Stimulated activated memory B cell treated with anti-CD40 and anti-IgM and Interleukin-4, amounts not matched to agents 10 μg/mL and 1 μg/mL and 100 μg/mL, for 72 hours (primary cell): ENCODE results near the gene KCNT1.
"Not testable (repeated sequence)": the region's sequence is repeated elsewhere in the genome, so short reads cannot be mapped to it uniquely, and the experiment has no call there.

Experiments
- ATAC-seq: fragments of 150-1000 bp; cut with Tn5 transposase; 2 replicates; pipeline ENCODE4 v1.10.0; 2021
- H3K27ac Mint-ChIP-seq: one replicate; pipeline ENCODE4 v1.8.0; 2022; ENCODE audit warnings: mild to moderate bottlenecking, mixed read lengths
- H3K27me3 Mint-ChIP-seq: one replicate; pipeline ENCODE4 v1.8.0; 2022; ENCODE audit warnings: mixed read lengths
- H3K36me3 Mint-ChIP-seq: one replicate; pipeline ENCODE4 v1.8.0; 2022; ENCODE audit warnings: mixed read lengths
- H3K4me1 Mint-ChIP-seq: one replicate; pipeline ENCODE4 v1.8.0; 2022; ENCODE audit warnings: mixed read lengths
- H3K4me3 Mint-ChIP-seq: one replicate; pipeline ENCODE4 v1.8.0; 2022; ENCODE audit warnings: mild to moderate bottlenecking, moderate library complexity, mixed read lengths
- H3K9me3 Mint-ChIP-seq: one replicate; pipeline ENCODE4 v1.8.0; 2022; ENCODE audit warnings: mixed read lengths

The KCNT1 gene

GRCh38 chr9:135667463-135668001, 34.5 kb upstream of the KCNT1 start:
- Mint-ChIP-seq H3K9me3 (peaks cover 3% of the 10 kb centered on the region), H3K27ac (no peak overlapping the region), H3K4me3 (no peak overlapping the region), H3K36me3 (no peaks in the 10 kb centered on the region), H3K4me1 (no peaks in the 10 kb centered on the region), H3K27me3 (peaks cover 22% of the 10 kb centered on the region)
- ATAC-seq = no peak

GRCh38 chr9:135669018-135669417, 33.0 kb upstream of the KCNT1 start:
- not testable (repeated sequence) for H3K9me3 Mint-ChIP-seq, H3K4me3 Mint-ChIP-seq, H3K4me1 Mint-ChIP-seq, H3K27ac Mint-ChIP-seq, H3K36me3 Mint-ChIP-seq, ATAC-seq
- H3K27me3 Mint-ChIP-seq = peaks cover 20% of the 10 kb centered on the region

DNA sequence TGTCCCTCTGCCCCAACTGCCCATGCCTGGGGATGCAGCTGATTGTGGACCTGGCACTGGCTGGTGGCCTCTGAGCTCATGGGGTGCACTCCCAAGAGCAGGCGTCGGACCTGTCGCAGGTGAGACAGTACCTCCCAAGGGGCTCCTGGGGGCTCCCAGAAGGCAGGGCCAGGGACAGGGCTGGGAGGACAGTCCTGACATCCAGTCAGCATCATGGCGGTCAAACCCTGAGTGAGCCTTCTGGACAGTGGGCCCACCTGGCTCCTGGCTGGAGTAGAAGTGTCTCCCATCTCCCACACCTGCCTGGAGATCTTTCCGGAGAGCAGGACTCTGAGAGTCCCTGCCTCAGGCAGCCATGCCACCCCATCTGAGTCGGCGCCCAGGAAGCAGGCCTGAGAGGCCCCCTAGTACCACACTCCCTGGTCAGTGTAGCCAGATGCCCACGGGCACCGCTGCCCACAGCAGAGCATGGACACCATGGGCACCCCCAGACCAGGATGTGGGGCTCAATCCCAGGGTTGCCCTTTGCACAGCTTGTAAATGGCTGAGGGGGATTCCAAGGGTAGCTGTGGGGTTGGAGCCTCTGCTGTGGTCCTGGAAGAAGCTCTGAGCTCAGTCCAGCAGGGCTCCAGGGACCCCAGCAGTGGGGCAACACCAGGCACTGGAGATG, 32.2 kb upstream of the KCNT1 start:
- ATAC-seq = no peak
- no peaks in the 10 kb centered on the region for H3K36me3 Mint-ChIP-seq
- peaks cover 13% of the 10 kb centered on the region for H3K27me3 Mint-ChIP-seq
- H3K27ac Mint-ChIP-seq = no peak overlapping the region
- peaks cover 3% of the 10 kb centered on the region for H3K9me3 Mint-ChIP-seq
- no peak overlapping the region for H3K4me3 Mint-ChIP-seq
- no peaks in the 10 kb centered on the region for H3K4me1 Mint-ChIP-seq

GRCh38 chr9:135670721-135671590, 31.0 kb upstream of the KCNT1 start:
- ATAC-seq = no peak
- Mint-ChIP-seq H3K4me3 (no peak overlapping the region), H3K27ac (no peak overlapping the region), H3K9me3 (peaks cover 3% of the 10 kb centered on the region), H3K4me1 (no peaks in the 10 kb centered on the region), H3K36me3 (no peaks in the 10 kb centered on the region), H3K27me3 (peaks cover 3% of the 10 kb centered on the region)

DNA sequence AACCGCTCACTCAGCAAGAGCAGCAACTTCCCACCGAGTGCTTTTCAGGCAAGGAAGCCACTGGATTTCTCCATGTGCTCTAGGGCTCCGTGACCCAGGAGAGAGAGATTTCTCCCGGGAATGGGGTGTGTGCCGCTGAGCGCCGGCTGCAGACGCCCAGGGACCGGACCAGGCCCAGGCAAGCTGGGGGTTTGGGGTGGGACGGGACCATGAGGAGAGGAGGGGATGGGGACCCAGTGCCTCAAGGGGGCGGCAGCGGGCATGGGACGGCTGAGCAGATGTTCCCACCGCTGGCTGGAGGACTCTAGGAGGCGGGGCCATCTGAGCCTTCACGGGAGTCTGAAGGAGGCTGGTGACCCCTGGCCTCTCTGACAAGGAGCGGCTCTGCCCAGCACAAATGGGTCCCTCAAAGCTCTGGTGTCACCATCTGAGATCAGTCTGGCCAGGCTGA, 30.4 kb upstream of the KCNT1 start:
- H3K4me1 Mint-ChIP-seq = no peaks in the 10 kb centered on the region
- no peaks in the 10 kb centered on the region for H3K27me3 Mint-ChIP-seq
- no peak for ATAC-seq
- H3K27ac Mint-ChIP-seq = no peak overlapping the region
- peaks cover 3% of the 10 kb centered on the region for H3K9me3 Mint-ChIP-seq
- no peak overlapping the region for H3K4me3 Mint-ChIP-seq
- no peaks in the 10 kb centered on the region for H3K36me3 Mint-ChIP-seq

- H3K27me3 Mint-ChIP-seq, H3K4me1 Mint-ChIP-seq, H3K4me3 Mint-ChIP-seq, H3K9me3 Mint-ChIP-seq, ATAC-seq, H3K27ac Mint-ChIP-seq, H3K36me3 Mint-ChIP-seq: not testable (repeated sequence)
These were observed 29.2 kb upstream of the KCNT1 start for GRCh38 chr9:135672786-135673185.

GRCh38 chr9:135673941-135674340, 28.0 kb upstream of the KCNT1 start:
- Mint-ChIP-seq H3K9me3 (no peaks in the 10 kb centered on the region), H3K27me3 (no peaks in the 10 kb centered on the region), H3K4me3 (no peak overlapping the region), H3K36me3 (no peaks in the 10 kb centered on the region), H3K4me1 (no peaks in the 10 kb centered on the region), H3K27ac (no peak overlapping the region)
- ATAC-seq = no peak

- H3K4me3 Mint-ChIP-seq = no peak overlapping the region
- no peaks in the 10 kb centered on the region for H3K27me3 Mint-ChIP-seq
- H3K36me3 Mint-ChIP-seq = no peaks in the 10 kb centered on the region
- H3K27ac Mint-ChIP-seq = no peak overlapping the region
- no peaks in the 10 kb centered on the region for H3K4me1 Mint-ChIP-seq
- H3K9me3 Mint-ChIP-seq = no peaks in the 10 kb centered on the region
- ATAC-seq = no peak
These were observed 27.0 kb upstream of the KCNT1 start for GRCh38 chr9:135674977-135675376.

DNA sequence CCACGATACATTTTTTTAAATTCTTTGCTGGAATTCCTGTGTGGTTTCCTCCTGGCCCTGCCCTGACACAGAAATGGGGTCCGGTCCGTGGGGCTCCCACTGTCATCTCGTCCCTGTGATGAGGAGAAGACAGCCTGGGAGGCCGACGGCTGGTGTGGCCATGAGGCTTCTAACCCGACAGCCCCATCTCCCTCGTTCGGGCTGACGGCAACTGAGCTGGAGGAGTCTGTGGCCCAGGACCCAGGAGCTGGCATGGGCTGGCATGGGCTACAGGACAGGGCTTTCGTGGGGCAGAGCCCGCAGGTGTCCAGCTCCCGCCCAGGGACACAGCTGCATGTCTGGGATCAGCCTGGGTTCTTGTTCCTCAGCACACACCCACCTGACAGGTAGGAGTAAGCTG, 25.1 kb upstream of the KCNT1 start:
- H3K4me3 Mint-ChIP-seq = no peak overlapping the region

GRCh38 chr9:135677641-135678168, 24.3 kb upstream of the KCNT1 start:
- Mint-ChIP-seq H3K27ac (no peak overlapping the region), H3K4me3 (no peak overlapping the region), H3K4me1 (no peaks in the 10 kb centered on the region), H3K9me3 (no peaks in the 10 kb centered on the region), H3K36me3 (no peaks in the 10 kb centered on the region), H3K27me3 (peaks cover 19% of the 10 kb centered on the region)
- ATAC-seq = no peak

More for the DNA sequence above, 25.1 kb upstream of the KCNT1 start:
- Mint-ChIP-seq H3K9me3 (no peaks in the 10 kb centered on the region), H3K36me3 (no peaks in the 10 kb centered on the region), H3K4me1 (no peaks in the 10 kb centered on the region), H3K27me3 (peaks cover 11% of the 10 kb centered on the region), H3K27ac (no peak overlapping the region)
- ATAC-seq = no peak

DNA sequence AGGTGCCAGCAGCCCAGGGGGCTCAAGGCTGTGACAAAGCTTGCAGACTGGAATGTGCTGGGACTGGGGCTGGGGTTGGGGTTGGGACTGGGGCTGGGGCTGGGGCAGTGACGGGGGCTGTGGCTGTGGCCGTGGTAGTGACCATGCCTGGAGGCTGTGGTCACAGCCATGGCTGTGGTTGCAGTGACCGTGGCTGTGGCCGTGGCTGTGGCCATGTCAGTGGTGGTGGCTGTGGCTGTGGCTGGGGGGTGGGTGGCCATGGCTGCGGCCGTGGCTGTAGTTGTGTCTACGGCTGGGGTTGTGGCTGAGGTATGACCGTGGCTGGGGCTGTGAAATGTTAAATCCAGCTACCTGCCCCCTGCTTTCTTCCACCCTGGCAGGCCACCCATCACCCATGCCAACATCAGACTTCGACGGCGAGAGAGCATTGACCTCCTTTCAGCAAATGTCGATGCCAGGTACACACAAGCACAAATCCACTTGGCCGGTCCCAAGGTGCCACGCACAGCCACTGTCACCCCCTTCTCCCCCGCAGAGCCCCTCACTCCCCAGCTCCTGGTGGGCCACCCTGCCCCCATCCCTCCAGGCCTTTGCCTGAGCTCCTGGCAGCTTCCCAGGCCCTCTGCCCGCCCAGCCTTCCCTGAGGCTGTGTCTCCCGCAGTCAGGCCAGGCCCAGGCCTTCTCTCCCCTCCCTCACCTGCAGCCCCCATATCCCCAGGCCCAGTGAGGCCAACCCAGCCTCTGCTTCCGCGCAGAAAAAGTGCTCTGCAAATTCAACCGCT, 23.6 kb upstream of the KCNT1 start:
- Mint-ChIP-seq H3K27ac (no peak overlapping the region), H3K27me3 (peaks cover 26% of the 10 kb centered on the region), H3K4me3 (no peak overlapping the region), H3K36me3 (no peaks in the 10 kb centered on the region), H3K4me1 (no peaks in the 10 kb centered on the region), H3K9me3 (no peaks in the 10 kb centered on the region)
- ATAC-seq = peak; percentile 22

GRCh38 chr9:135680056-135680455, 21.9 kb upstream of the KCNT1 start:
- peaks cover 43% of the 10 kb centered on the region for H3K27me3 Mint-ChIP-seq
- H3K36me3 Mint-ChIP-seq = no peaks in the 10 kb centered on the region
- ATAC-seq = no peak
- H3K27ac Mint-ChIP-seq = no peak overlapping the region
- no peaks in the 10 kb centered on the region for H3K9me3 Mint-ChIP-seq
- no peak overlapping the region for H3K4me3 Mint-ChIP-seq
- no peaks in the 10 kb centered on the region for H3K4me1 Mint-ChIP-seq

- H3K4me1 Mint-ChIP-seq = no peaks in the 10 kb centered on the region
- H3K27ac Mint-ChIP-seq = no peak overlapping the region
- no peak overlapping the region for H3K4me3 Mint-ChIP-seq
- no peaks in the 10 kb centered on the region for H3K36me3 Mint-ChIP-seq
- no peak for ATAC-seq
- H3K9me3 Mint-ChIP-seq = no peaks in the 10 kb centered on the region
- H3K27me3 Mint-ChIP-seq = peaks cover 49% of the 10 kb centered on the region
These were observed 20.8 kb upstream of the KCNT1 start for GRCh38 chr9:135681161-135681560.

DNA sequence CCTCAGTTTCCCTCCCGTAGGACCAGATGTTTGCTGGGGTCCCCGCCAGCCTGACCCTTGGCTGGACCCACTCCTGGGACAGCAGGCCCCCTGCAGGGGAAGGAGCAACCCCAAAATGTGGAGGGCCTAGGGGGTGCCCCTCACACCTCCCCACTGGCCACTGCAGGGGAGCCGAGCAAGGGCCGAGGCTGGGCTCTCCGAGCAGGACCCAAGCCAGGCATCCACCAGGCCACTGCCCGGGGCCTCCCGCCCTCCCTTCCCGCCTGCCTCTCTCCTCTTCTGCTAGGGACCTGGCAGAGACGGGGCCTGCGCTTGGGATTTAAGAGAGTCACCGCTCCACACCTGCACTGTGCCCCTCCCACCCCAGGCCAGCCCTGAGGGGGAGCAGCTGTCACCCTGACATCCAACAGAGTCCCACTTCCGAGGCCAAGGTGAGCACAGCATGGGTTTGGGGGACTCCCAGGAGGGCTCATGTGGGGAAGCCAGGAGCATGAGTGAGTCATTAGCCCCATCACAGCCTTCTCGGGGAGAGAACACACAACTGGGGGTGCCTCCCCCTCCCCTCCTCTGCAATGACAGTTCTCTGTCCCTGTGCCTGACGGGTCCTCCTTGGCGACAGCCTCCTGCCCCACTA, 18.5 kb upstream of the KCNT1 start:
- Mint-ChIP-seq H3K4me3 (no peak overlapping the region), H3K36me3 (no peaks in the 10 kb centered on the region), H3K27ac (no peak overlapping the region), H3K27me3 (peaks cover 49% of the 10 kb centered on the region), H3K9me3 (no peaks in the 10 kb centered on the region), H3K4me1 (no peaks in the 10 kb centered on the region)
- no peak for ATAC-seq

GRCh38 chr9:135684691-135685090, 17.3 kb upstream of the KCNT1 start:
- no peak overlapping the region for H3K27ac Mint-ChIP-seq
- no peak overlapping the region for H3K4me3 Mint-ChIP-seq
- H3K4me1 Mint-ChIP-seq = no peaks in the 10 kb centered on the region
- no peaks in the 10 kb centered on the region for H3K9me3 Mint-ChIP-seq
- peaks cover 49% of the 10 kb centered on the region for H3K27me3 Mint-ChIP-seq
- ATAC-seq = no peak
- no peaks in the 10 kb centered on the region for H3K36me3 Mint-ChIP-seq
